Activated CD4-positive, alpha-beta T cell treated with anti-CD3 and anti-CD28 coated beads, Interleukin-2, amount 50 U/mL, for 48 hours (primary cell): ENCODE data around the gene CA12.
A peak's percentile ranks its signal among the peaks of the same experiment; 100 is the strongest.

Experiments used
- DNase-seq, 2 experiments: peaks; one replicate each; pipeline ENCODE4 v3.0.0-alpha.2; 2020

CA12 gene

GRCh38 chr15:63299943-63300575, 81.6 kb downstream of the CA12 start:
- no peak for DNase-seq

- no peak for DNase-seq
These were observed 85.5 kb downstream of the CA12 start for GRCh38 chr15:63296195-63296594.

- no peak for DNase-seq
These were observed 86.3 kb downstream of the CA12 start for GRCh38 chr15:63295341-63295740.

GRCh38 chr15:63294359-63294758, 87.3 kb downstream of the CA12 start:
- no peak for DNase-seq

- no peak for DNase-seq
These were observed 88.9 kb downstream of the CA12 start for GRCh38 chr15:63292771-63293170.

GRCh38 chr15:63292241-63292640, 89.4 kb downstream of the CA12 start:
- DNase-seq: no peak

- DNase-seq: no peak
These were observed 90.1 kb downstream of the CA12 start for GRCh38 chr15:63291507-63291906.

GRCh38 chr15:63288778-63289378, 92.8 kb downstream of the CA12 start:
- DNase-seq: no peak

GRCh38 chr15:63288342-63288741, 93.3 kb downstream of the CA12 start:
- DNase-seq: no peak

GRCh38 chr15:63287109-63287508, 94.5 kb downstream of the CA12 start:
- DNase-seq: no peak

GRCh38 chr15:63284335-63284734, 97.3 kb downstream of the CA12 start:
- DNase-seq: no peak

GRCh38 chr15:63283126-63283525, 98.5 kb downstream of the CA12 start:
- DNase-seq: no peak

- no peak for DNase-seq
These were observed 103.7 kb downstream of the CA12 start for GRCh38 chr15:63277893-63278456.

GRCh38 chr15:63277038-63277892, 104.4 kb downstream of the CA12 start, which contains the start of gene APH1B:
Gene APH1B, plus strand, starts transcription at chr15:63277605. Its CDS starts 19 bp downstream, at chr15:63277624.
- DNase-seq: peak; percentile 65 to 74

GRCh38 chr15:63276342-63277037, 105.2 kb downstream of the CA12 start:
- DNase-seq: no peak

GRCh38 chr15:63274427-63274826, 107.2 kb downstream of the CA12 start:
- DNase-seq: no peak
